Fibroblast of peridontal ligament (primary cell): ENCODE results near the gene DPYD.

Experiments used
- DNase-seq: peaks from one replicate; pipeline ENCODE4 v3.0.0-alpha.2; 2010; ENCODE audit errors: extremely low read depth

Gene DPYD

GRCh38 chr1:97533358-97533757 is 387.5 kb downstream of the DPYD start:
- DNase-seq = no peak

- DNase-seq = no peak
Observed at GRCh38 chr1:97529600-97529999, 391.2 kb downstream of the DPYD start.

- no peak for DNase-seq
Observed at GRCh38 chr1:97524211-97524610, 396.6 kb downstream of the DPYD start.

GRCh38 chr1:97516588-97516987 is 404.2 kb downstream of the DPYD start:
- DNase-seq = no peak

- no peak for DNase-seq
Observed at GRCh38 chr1:97508653-97509218, 412.1 kb downstream of the DPYD start.

GRCh38 chr1:97507863-97508262 is 413.0 kb downstream of the DPYD start:
- DNase-seq = peak; percentile 19

GRCh38 chr1:97506368-97506767 is 414.5 kb downstream of the DPYD start:
- DNase-seq = no peak

GRCh38 chr1:97505816-97506215 is 415.0 kb downstream of the DPYD start:
- no peak for DNase-seq

- DNase-seq = no peak
Observed at GRCh38 chr1:97505289-97505688, 415.5 kb downstream of the DPYD start.

GRCh38 chr1:97502360-97502759 is 418.5 kb downstream of the DPYD start:
- DNase-seq = no peak

- DNase-seq = no peak
Observed at GRCh38 chr1:97501628-97502027, 419.2 kb downstream of the DPYD start.

- DNase-seq = no peak
Observed at GRCh38 chr1:97500760-97501159, 420.1 kb downstream of the DPYD start.

- no peak for DNase-seq
Observed at GRCh38 chr1:97499667-97500066, 421.2 kb downstream of the DPYD start.

GRCh38 chr1:97489834-97490233 is 431.0 kb downstream of the DPYD start:
- peak; percentile 3 for DNase-seq

GRCh38 chr1:97488530-97488929 is 432.3 kb downstream of the DPYD start:
- no peak for DNase-seq

GRCh38 chr1:97482022-97482421 is 438.8 kb downstream of the DPYD start:
- DNase-seq = no peak

- no peak for DNase-seq
Observed at GRCh38 chr1:97467445-97467844, 453.4 kb downstream of the DPYD start.

- DNase-seq = no peak
Observed at GRCh38 chr1:97464305-97464704, 456.5 kb downstream of the DPYD start.

GRCh38 chr1:97461782-97462181 is 459.1 kb downstream of the DPYD start:
- DNase-seq = no peak

- DNase-seq = no peak
Observed at GRCh38 chr1:97457446-97458089, 463.3 kb downstream of the DPYD start.

- DNase-seq = no peak
Observed at GRCh38 chr1:97451944-97452343, 468.9 kb downstream of the DPYD start.

- peak; percentile 12 for DNase-seq
Observed at GRCh38 chr1:97451046-97451826, 469.6 kb downstream of the DPYD start.

- no peak for DNase-seq
Observed at GRCh38 chr1:97441966-97442365, 478.9 kb downstream of the DPYD start.
